DMS153 treated with DMSO at 0.1 percent for 48 hours (cell line): ENCODE data around the gene CCDC141.
"Not testable (repeated sequence)": the region's sequence is repeated elsewhere in the genome, so short reads cannot be mapped to it uniquely, and the experiment has no call there.

Source experiments
- DNase-seq: peaks from one replicate; lab custom pipeline; 2025; ENCODE audit not compliant: unreplicated experiment; lab: John Stamatoyannopoulos, UW

Gene CCDC141

GRCh38 chr2:179045602-179046001 is 4.3 kb downstream of the CCDC141 start:
- DNase-seq = not testable (repeated sequence)

GRCh38 chr2:179044500-179044899 is 5.4 kb downstream of the CCDC141 start:
- no peak for DNase-seq

DNA sequence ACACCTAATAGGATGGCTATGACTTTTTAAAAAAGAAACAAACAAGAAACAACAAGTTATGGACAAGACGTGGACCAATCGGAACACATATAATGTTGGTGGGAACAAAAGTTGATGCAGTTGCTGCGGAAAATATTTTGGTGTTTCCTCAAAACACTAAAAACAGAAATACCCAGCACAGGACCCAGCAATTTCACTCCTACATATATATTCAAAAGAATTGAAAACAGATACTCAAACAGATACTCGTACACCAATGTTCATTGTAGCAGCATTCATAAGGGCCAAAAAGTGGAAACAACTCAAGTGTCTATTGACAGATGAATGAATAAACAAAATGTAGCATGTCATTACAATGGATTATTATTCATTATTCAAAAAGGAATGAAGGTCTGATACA is 12.1 kb downstream of the CCDC141 start:
- no peak for DNase-seq

DNA sequence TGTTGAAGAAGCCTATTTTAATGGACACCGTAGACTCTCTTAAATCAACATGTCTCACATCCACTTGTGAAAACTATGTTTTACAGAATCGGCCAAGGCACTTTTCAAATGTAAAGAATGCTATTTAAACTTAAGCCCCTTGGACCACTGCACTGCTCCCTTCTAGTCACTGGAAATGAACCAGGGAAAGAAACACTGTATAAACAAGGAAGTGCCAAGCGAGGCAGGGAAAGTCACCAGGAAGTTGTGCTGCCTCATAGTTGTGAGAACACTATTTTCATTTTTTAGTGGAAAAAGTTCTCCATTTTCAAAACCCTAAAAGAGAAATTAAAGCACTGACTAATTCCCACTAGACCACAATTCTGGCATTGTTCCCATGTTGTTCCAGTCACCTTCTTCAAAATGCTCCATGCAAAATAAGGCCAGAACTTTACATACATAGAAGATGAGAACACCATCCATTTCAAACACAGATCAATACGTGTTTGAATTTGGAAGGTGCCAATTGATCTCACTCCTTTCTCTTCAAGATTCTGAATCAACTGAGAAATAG is 13.5 kb downstream of the CCDC141 start:
- DNase-seq = no peak

DNA sequence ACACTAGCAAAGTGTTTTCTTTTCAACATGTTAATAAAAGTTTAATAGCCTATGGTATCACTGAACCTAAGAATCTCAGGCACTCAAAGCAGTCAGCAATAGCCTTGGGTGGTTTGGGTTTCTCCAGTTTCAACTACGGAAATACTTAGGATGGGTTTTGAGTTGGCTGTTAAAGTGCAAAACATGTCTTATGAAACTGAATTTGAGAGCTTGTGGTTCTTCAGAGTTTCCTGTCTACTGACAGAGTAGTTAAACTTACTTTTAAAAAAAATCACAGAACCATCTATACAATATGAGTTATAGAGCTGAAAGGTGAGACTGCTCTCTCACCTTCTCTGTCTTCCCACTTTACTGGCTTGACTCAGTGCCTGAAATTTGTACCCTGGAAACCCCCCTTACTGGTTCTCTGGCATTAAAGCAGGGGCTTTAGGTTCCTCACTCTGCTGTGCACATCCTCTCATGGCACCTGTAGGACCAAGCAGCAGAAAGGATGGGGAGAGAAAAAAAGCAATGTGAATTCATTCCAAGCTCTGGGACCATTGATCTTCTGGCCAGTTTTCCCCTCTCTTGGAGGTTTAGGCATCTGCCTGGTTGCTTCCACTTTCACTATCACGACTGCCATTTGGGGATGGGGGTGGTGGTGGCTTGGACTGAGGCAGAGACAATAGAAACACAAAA is 18.1 kb downstream of the CCDC141 start:
- DNase-seq = no peak

- DNase-seq = no peak
Observed at GRCh38 chr2:179024445-179024844, 25.5 kb downstream of the CCDC141 start.

GRCh38 chr2:179022685-179023084 is 27.3 kb downstream of the CCDC141 start:
- DNase-seq = no peak

DNA sequence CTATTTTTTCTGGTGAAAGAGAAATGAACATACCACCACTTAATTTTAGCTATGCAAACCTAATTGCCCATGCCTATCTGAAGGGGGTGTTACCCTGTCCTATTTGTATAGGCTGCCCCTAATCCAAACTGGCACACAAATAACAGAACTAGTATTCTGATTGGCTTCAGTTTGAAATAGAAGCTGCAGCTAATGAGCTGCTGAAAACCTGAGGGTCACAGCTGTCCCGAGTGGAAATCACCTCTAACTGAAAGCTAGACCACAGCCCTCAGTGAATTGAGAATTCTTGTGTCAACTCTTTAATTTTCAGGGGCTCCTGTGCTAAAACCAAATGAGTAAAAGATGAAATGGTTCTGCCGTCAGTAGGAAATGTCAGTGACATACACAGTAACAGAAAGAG is 28.7 kb downstream of the CCDC141 start:
- no peak for DNase-seq

- DNase-seq = peak; percentile 64
Observed at GRCh38 chr2:179020156-179020750, 29.7 kb downstream of the CCDC141 start.

DNA sequence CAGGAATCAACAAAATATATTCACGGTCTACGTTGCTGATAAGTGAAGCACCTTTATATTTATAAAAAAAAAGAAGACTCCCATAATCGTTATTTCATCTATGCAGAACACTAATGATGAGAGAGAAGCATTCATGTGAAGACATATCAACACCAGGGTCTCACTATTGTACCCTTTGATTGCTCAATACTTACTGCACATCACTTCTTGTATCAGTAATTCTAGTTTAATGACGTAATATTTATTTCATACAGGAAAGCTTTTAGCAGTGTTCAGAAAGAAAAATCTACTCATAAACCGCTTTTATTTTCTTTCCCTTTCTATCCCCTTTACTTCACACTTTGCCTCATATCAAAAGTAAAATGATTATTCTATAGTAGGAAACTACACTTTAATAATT is 30.7 kb downstream of the CCDC141 start:
- no peak for DNase-seq

DNA sequence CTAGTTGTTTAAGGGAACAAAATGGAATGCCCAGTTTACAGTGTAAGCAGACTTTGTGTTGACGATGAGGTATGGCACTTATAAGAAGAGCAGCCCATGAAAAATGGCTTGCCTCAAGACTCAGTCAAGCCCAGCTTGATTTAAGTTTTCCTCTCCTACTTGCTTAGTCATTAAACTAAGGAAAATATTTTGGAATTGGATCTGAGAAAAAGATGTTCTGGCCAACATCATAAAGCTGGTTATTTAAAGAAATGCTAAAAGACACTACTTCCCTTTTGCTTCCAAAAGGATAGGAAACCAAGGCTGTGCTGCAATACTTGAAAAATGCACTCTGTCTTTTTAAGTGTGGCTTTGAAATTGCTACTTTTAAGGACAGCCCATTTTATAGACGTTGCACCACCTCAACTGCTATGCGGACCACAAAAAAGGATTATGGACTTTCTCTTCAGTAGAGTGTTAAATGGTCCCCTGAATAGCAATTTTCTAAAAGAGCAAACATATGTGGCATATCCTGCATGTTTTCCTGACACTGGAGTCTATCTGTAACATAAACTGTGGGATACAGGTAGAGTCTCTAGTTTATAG is 32.1 kb downstream of the CCDC141 start:
- DNase-seq = no peak

DNA sequence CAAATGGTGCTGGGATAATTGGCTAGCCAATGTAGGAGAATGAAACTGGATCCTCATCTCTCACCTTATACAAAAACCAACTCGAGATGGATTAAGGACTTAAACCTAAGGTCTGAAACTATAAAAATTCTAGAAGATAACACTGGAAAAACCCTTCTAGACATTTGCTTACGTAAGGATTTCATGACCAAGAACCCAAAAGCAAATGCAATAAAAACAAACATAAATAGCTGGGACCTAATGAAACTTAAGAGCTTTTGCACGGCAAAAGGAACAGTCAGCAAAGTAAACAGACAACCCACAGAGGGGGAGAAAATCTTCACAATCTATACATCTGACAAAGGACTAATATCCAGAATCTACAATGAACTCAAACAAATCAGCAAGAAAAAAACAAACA is 35.7 kb downstream of the CCDC141 start:
- not testable (repeated sequence) for DNase-seq

DNA sequence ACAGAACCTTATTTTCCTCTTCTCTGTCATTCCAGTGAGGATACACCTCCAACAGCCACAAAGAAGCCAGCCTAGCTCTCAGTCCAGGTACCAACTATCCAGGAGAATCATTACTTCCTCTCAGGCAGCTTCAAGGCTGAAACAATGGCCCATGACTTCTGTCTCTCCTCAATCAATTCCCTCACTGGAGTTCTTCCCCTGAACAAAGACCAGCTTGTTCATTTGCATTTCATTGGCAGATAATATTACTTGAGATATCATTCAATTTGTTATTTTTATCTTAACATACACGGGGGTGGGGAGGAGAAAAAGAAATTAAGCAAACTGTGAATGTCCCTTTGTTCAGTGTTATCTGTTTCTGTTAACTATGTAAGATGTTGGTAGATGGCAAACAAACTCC is 44.0 kb downstream of the CCDC141 start:
- DNase-seq = no peak

DNA sequence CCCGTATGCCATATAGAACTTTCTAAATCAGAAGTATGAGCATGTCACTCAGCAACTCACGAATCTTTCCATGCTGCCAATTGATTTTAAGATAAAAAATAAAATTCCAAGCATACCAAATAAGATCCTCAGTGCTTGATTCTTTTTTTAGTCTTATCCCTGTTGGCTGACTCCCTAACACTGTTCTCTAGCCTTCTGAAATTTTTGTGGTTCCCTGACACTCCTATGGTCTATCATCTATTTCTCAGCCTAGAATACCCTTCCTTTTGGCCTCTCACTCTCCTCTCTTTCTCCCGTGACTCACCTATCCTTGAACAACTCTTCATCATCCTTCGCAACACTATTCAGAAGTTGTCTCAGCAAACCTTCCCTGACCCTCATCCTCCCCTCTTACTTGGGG is 50.5 kb downstream of the CCDC141 start:
- DNase-seq = no peak

- DNase-seq = no peak
Observed at GRCh38 chr2:178998539-178998938, 51.4 kb downstream of the CCDC141 start.

DNA sequence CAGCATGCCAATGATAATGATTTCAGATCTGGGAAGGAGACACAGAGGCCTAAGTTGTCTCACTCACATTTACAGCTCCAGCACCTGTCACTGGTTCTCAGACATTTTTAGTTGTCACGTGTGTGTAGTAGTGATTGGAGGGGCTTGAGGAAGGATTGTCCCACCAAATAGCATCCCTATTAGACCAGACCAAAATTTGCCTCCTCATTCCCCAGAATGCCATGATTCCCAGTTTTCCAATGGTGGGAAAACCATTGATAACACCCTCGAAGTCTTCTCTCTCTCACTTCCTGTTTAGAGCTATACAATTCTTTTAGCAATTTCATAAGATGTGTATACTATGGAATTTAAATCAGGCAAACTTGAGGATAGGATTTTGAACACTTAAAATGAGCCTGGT is 52.5 kb downstream of the CCDC141 start:
- no peak for DNase-seq

DNA sequence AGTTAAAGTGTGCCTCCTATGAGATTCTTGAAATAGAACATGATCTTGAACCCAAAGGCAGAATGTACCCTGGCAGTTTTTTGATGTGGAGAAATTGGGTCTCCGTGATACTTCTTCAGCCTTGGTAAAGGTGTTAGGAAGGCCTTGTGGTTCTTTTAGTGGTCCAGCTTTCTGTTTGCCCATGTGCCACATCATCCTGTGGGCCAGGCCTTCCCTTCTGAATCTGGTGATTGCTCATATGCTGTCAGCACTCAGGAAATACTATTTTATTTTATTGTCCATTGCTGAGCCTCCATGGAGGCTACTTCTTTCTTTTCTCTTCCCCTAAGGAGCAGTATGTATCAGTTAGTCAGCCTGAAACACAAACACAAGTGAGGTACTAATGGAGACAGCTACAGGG is 52.9 kb downstream of the CCDC141 start:
- no peak for DNase-seq

DNA sequence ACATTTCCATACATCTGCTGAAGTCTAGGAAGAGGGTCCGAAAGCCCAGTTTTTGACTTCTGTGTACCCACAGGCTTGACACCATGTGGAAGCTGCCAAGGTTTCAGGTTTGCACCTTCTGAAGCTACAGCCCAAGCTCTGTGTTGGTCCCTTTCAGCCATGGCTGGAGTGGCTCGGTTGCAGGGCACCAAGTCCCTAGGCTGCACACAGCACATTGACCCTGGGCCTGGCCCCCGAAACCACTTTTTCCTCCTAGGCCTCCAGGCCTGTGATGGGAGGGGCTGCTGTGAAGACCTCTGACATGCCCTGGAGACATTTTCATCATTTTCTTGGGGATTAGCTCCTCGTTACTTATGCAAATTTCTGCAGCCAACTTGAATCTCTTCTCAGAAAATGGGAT is 55.7 kb downstream of the CCDC141 start:
- DNase-seq = no peak

- no peak for DNase-seq
Observed at GRCh38 chr2:178993788-178994187, 56.1 kb downstream of the CCDC141 start.

DNA sequence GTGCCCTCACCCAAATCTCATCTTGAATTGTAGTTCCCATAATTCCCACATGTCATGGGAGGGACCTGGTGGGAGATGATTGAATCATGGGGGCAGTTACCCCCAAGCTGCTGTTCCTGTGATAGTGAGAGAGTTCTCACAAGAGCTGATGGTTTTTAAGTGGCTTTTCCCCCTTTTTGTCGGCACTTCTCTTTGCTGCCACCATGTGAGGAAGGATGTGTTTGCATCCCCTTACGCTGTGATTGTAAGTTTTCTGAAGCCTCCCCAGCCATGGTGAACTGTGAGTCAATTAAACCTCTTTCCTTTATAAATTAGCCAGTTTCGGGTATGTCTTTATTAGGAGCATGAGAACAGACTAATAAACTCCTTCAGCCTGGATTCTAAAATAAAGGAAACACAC is 57.2 kb downstream of the CCDC141 start:
- DNase-seq = not testable (repeated sequence)

DNA sequence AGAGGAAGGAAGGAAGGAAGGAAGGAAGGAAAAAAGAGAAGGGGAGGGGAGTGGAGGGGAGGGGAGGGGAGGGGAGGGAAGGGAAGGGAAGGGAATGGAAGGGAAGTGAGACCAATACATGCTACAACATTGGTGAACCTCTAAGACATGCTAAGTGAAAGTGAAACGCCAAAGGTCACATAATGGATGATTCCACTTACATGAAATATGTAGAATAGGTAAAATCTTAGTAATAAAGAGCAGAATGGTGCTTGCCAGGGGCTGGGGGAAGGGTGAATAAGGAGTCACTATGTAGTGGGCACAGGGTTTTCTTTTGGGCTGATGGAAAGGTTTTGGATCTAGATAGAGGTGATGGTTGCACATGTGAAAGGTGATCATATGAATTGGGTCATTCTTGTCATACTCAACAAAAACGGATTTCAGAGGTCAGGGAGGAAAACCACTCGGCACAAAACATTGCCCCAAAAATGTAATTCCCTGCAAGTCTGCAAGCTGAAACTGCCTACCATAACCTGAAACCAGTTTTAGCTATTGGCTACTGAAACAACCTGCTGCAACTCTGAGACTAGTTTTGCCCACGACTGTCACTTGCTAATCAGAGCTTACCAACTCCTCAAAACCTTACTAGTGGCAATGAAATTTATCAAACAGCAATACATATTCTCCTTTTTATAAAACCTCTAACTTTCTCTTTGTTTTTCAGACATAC is 59.2 kb downstream of the CCDC141 start:
- DNase-seq = no peak

DNA sequence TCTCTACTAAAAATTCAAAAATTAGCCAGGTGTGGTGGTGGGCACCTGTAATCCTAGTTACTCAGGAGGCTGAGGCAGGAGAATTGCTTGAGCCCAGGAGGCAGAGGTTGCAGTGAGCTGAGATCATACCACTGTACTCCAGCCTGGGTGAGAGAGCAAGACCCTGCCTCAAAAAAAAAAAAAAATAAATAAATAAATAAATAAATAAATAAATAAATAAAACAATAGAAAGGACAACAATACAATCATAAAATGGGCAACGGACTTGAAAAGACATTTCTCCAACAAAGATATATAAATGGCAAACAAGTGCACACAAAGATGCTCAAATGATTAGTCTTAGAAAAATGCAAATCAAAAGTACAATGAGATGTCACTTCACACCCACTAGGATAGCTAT is 60.5 kb downstream of the CCDC141 start:
- not testable (repeated sequence) for DNase-seq
